PC-3 (cell line): ENCODE results near the gene PDZK1IP1. TPM values are rescaled to one million over a fixed set of nuclear protein-coding genes. Genes with fewer than 3 reads are reported as not detected.

ENCODE experiments used
- ATAC-seq: fragments of 200-7000 bp; cut with Tn5 transposase; 2 replicates; pipeline ENCODE4 v1.9.1; 2020; ENCODE audit warnings: mild to moderate bottlenecking, moderate library complexity
- BruUV-seq: library from RNA; stranded (reverse); fragments of 400-500 nt; replicated peaks from 2 replicates; lab custom pipeline; 2021; lab: Mats Ljungman, UMichigan
- CTCF ChIA-PET: fragments of 300-600 bp; sonication (Branson Sonifier 250); formaldehyde crosslinking; loops from one replicate; lab custom pipeline; 2022; ENCODE audit warnings: antibody characterized with exemption; lab: Charles Lee
- POLR2A ChIA-PET: fragments of 300-600 bp; sonication (Branson Sonifier 250); formaldehyde crosslinking; loops from one replicate; lab custom pipeline; 2022; ENCODE audit warnings: antibody characterized with exemption; ENCODE audit not compliant: unreplicated experiment; lab: Charles Lee
- DNase-seq: peaks from one replicate; pipeline ENCODE4 v3.0.0-alpha.2; 2015
- H2AFZ ChIP-seq: fragments of 300-600 bp; sonication (generic); 2 replicates; pipeline ENCODE4 v1.6.0; 2016; ENCODE audit warnings: antibody characterized with exemption, low read length
- H3F3A ChIP-seq: fragments of 300-600 bp; sonication (generic); one replicate; pipeline ENCODE4 v1.6.0; 2017; ENCODE audit warnings: antibody characterized with exemption, low read length, control low read depth, mild to moderate bottlenecking; ENCODE audit not compliant: unreplicated experiment
- H3K27ac ChIP-seq: fragments of 300-600 bp; sonication (generic); 2 replicates; pipeline ENCODE4 v1.5.1; 2016; ENCODE audit warnings: mild to moderate bottlenecking, low read length
- H3K27me3 ChIP-seq: fragments of 300-600 bp; sonication (generic); 2 replicates; pipeline ENCODE4 v1.6.1; 2016; ENCODE audit warnings: low read length, mixed read lengths
- H3K36me3 ChIP-seq: fragments of 300-600 bp; sonication (generic); 2 replicates; pipeline ENCODE4 v1.6.1; 2016; ENCODE audit warnings: low read depth, mixed run types, low read length, mixed read lengths
- H3K4me1 ChIP-seq: fragments of 300-600 bp; sonication (generic); 2 replicates; pipeline ENCODE4 v1.5.1; 2016; ENCODE audit warnings: low read length; ENCODE audit not compliant: insufficient read depth
- H3K4me2 ChIP-seq: fragments of 300-600 bp; sonication (generic); 2 replicates; pipeline ENCODE4 v1.6.0; 2016; ENCODE audit warnings: low read length
- H3K4me3 ChIP-seq: fragments of 300-600 bp; sonication (generic); 2 replicates; pipeline ENCODE4 v1.5.1; 2016; ENCODE audit warnings: mild to moderate bottlenecking, low read length, mixed read lengths
- H3K79me2 ChIP-seq: fragments of 300-600 bp; sonication (generic); 2 replicates; pipeline ENCODE4 v1.6.1; 2017; ENCODE audit warnings: low read length, mixed read lengths
- H3K9ac ChIP-seq: fragments of 300-600 bp; sonication (generic); 2 replicates; pipeline ENCODE4 v1.6.0; 2016; ENCODE audit warnings: mild to moderate bottlenecking, low read length
- H3K9me2 ChIP-seq: fragments of 300-600 bp; sonication (generic); replicated peaks from 2 replicates; pipeline ENCODE4 v1.6.1; 2016; ENCODE audit warnings: mixed run types, low read length, mixed read lengths
- H3K9me3 ChIP-seq: fragments of 300-600 bp; sonication (generic); 2 replicates; pipeline ENCODE4 v1.6.1; 2016; ENCODE audit warnings: low read length, mixed read lengths
- H4K20me1 ChIP-seq: fragments of 300-600 bp; sonication (generic); 2 replicates; pipeline ENCODE4 v1.6.1; 2016; ENCODE audit warnings: low read length, mixed read lengths
- CTCF ChIP-seq: fragments of 300-600 bp; sonication (generic); conservative IDR thresholded peaks from 2 replicates; pipeline ENCODE4 v1.5.1; 2017; ENCODE audit warnings: antibody characterized with exemption, low read depth, mild to moderate bottlenecking, low read length
- EZH2 ChIP-seq: fragments of 300-600 bp; sonication (generic); IDR thresholded peaks from one replicate; pipeline ENCODE4 v1.6.1; 2017; ENCODE audit warnings: antibody characterized with exemption, mild to moderate bottlenecking, low read length; ENCODE audit not compliant: unreplicated experiment
- EZH2phosphoT487 ChIP-seq: fragments of 300-600 bp; sonication (generic); IDR thresholded peaks from 2 replicates; pipeline ENCODE4 v1.6.1; 2018; ENCODE audit warnings: mild to moderate bottlenecking, antibody characterized with exemption, low read length, borderline replicate concordance
- intact Hi-C: fragments of 100-400 bp; cut with micrococcal nuclease; formaldehyde crosslinking; loops from 2 replicates; pipeline ENCODE4 v1.9.0; 2023
- total RNA-seq: library from RNA; depleted of rRNA; stranded (reverse); fragments of >200 nt; gene quantifications from 2 replicates; pipeline ENCODE4 v1.2.3, GENCODE V29; 2014

The PDZK1IP1 gene
- total RNA-seq, 1 experiment from 2014 or later: not detected

DNA sequence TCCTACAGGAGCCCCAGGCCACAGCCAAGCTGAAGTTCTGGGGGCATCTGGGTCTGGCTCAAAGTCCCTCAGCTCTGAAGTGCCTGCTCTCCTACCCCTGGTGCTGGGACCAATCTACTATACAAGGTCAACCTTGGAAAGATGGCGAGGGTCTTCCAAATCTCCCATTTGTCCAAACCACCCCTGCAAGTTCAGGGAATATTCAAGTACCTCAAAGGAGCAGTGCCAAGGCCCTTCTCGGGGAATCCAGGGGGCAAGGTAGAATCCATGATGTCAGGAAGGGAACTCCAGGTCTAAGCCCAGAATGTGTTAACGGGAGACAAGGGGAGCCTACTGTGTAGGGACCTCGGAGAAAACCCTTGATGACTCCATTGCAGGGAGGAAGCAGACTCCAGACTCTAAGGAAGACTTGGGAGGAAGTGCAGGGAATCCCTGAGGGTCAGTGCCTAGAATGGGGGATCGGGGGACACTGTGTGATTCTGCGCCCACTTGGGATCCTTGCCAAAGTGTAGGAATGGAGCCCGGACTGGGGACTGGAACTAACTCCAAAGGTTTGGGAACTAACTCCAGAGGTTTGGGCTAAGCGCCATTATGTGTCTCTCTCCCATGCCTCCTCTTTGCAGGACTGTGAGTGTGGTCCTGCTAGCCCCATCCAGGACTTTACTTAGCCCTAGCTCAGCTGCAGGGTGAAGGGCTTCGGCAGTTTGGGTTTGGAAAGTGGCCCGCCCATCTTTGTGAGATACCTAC is 33.5 kb upstream of the PDZK1IP1 start:
- H3K27me3 ChIP-seq: peaks cover 56% of the 10 kb centered on the region
- ATAC-seq (no peak), DNase-seq (no peak)
- no peaks in the 10 kb centered on the region for H3F3A ChIP-seq
- no peaks in the 10 kb centered on the region for H3K4me1 ChIP-seq
- BruUV-seq: no TSS peak
- no peak overlapping the region for H3K27ac ChIP-seq
- no peaks in the 10 kb centered on the region for H3K79me2 ChIP-seq
- H3K4me2 ChIP-seq: no peak overlapping the region
- no peaks in the 10 kb centered on the region for H4K20me1 ChIP-seq
- no peaks in the 10 kb centered on the region for H3K36me3 ChIP-seq
- CTCF ChIA-PET: no interaction called here
- intact Hi-C loops: no loop called here
- POLR2A ChIA-PET: no interaction called here
- H3K9ac ChIP-seq: no peak overlapping the region
- no peaks in the 10 kb centered on the region for H3K9me2 ChIP-seq
- no peak overlapping the region for H2AFZ ChIP-seq
- no peaks in the 10 kb centered on the region for H3K9me3 ChIP-seq
- H3K4me3 ChIP-seq: no peak overlapping the region
- TF ChIP-seq EZH2phosphoT487 (no peak), CTCF (no peak), EZH2 (no peak)

GRCh38 chr1:47222476-47222875 is 32.6 kb upstream of the PDZK1IP1 start:
- Histone ChIP-seq H3F3A (no peaks in the 10 kb centered on the region), H3K4me1 (no peaks in the 10 kb centered on the region), H3K9me2 (no peaks in the 10 kb centered on the region), H3K79me2 (no peaks in the 10 kb centered on the region), H3K27me3 (peaks cover 50% of the 10 kb centered on the region), H3K9me3 (no peaks in the 10 kb centered on the region), H4K20me1 (no peaks in the 10 kb centered on the region), H3K36me3 (no peaks in the 10 kb centered on the region), H3K27ac (no peak overlapping the region), H3K9ac (no peak overlapping the region), H3K4me3 (no peak overlapping the region), H3K4me2 (no peak overlapping the region), H2AFZ (no peak overlapping the region)
- no peak for TF ChIP-seq EZH2
- TF ChIP-seq EZH2phosphoT487: no peak
- TF ChIP-seq CTCF: no peak
- ChIA-PET POLR2A (no interaction called here), CTCF (no interaction called here)
- intact Hi-C loops: no loop called here
- BruUV-seq: no TSS peak
- ATAC-seq (no peak), DNase-seq (no peak)

- DNase-seq (no peak), ATAC-seq (no peak)
- no peak overlapping the region for H2AFZ ChIP-seq
- no peak for TF ChIP-seq EZH2phosphoT487
- TF ChIP-seq EZH2: no peak
- TF ChIP-seq CTCF: no peak
- H4K20me1 ChIP-seq: no peaks in the 10 kb centered on the region
- no TSS peak for BruUV-seq
- CTCF ChIA-PET: no interaction called here
- no peaks in the 10 kb centered on the region for H3K79me2 ChIP-seq
- no peaks in the 10 kb centered on the region for H3K36me3 ChIP-seq
- no peak overlapping the region for H3K4me2 ChIP-seq
- no peak overlapping the region for H3K9ac ChIP-seq
- H3K9me3 ChIP-seq: no peaks in the 10 kb centered on the region
- no peaks in the 10 kb centered on the region for H3K4me1 ChIP-seq
- H3F3A ChIP-seq: no peaks in the 10 kb centered on the region
- POLR2A ChIA-PET: no interaction called here
- intact Hi-C loops: no loop called here
- no peaks in the 10 kb centered on the region for H3K9me2 ChIP-seq
- no peak overlapping the region for H3K4me3 ChIP-seq
- H3K27ac ChIP-seq: no peak overlapping the region
- peaks cover 28% of the 10 kb centered on the region for H3K27me3 ChIP-seq
These were observed 29.9 kb upstream of the PDZK1IP1 start for GRCh38 chr1:47219590-47220220.
